HG03442 (cell line): ENCODE results near the gene INTS6.

ENCODE experiments used
- ATAC-seq: cut with Tn5 transposase; IDR thresholded peaks from one replicate; pipeline ENCODE4 v1.9.1; 2021; ENCODE audit warnings: mild to moderate bottlenecking, moderate library complexity; ENCODE audit not compliant: unreplicated experiment

The INTS6 gene

GRCh38 chr13:51324714-51325420 lies 128.0 kb downstream of the INTS6 start:
- ATAC-seq = no peak

GRCh38 chr13:51323824-51324511 lies 128.9 kb downstream of the INTS6 start:
- no peak for ATAC-seq

GRCh38 chr13:51322826-51323225 lies 130.0 kb downstream of the INTS6 start:
- ATAC-seq = no peak

- no peak for ATAC-seq
Observed at GRCh38 chr13:51321836-51322235, 131.0 kb downstream of the INTS6 start.

- ATAC-seq = no peak
Observed at GRCh38 chr13:51318876-51319275, 134.0 kb downstream of the INTS6 start.

- ATAC-seq = no peak
Observed at GRCh38 chr13:51318015-51318414, 134.8 kb downstream of the INTS6 start.

- no peak for ATAC-seq
Observed at GRCh38 chr13:51317262-51317661, 135.6 kb downstream of the INTS6 start.

GRCh38 chr13:51313619-51314018 lies 139.2 kb downstream of the INTS6 start:
- no peak for ATAC-seq

GRCh38 chr13:51311957-51312520 lies 140.8 kb downstream of the INTS6 start:
- ATAC-seq = no peak
